Activated CD8-positive, alpha-beta memory T cell treated with anti-CD3 and anti-CD28 coated beads for 48 hours (primary cell): ENCODE results near the gene SLC28A2.

Experiments
- DNase-seq, 3 experiments: peaks; one replicate each; pipeline ENCODE4 v3.0.0-alpha.2; 2020; ENCODE audit warnings: low read depth in 2 of 3, low spot score in 2 of 3

Gene SLC28A2

GRCh38 chr15:45326280-45326679, 74.2 kb downstream of the SLC28A2 start:
- DNase-seq, result no peak

- DNase-seq, result no peak
Measured at GRCh38 chr15:45326741-45327140, 74.7 kb downstream of the SLC28A2 start.
